T follicular helper cell (primary cell): ENCODE data around the gene HS6ST2.

Experiments
- DNase-seq: peaks from one replicate; pipeline ENCODE4 v3.0.0-alpha.2; 2020; ENCODE audit warnings: low read depth

Gene HS6ST2

DNA sequence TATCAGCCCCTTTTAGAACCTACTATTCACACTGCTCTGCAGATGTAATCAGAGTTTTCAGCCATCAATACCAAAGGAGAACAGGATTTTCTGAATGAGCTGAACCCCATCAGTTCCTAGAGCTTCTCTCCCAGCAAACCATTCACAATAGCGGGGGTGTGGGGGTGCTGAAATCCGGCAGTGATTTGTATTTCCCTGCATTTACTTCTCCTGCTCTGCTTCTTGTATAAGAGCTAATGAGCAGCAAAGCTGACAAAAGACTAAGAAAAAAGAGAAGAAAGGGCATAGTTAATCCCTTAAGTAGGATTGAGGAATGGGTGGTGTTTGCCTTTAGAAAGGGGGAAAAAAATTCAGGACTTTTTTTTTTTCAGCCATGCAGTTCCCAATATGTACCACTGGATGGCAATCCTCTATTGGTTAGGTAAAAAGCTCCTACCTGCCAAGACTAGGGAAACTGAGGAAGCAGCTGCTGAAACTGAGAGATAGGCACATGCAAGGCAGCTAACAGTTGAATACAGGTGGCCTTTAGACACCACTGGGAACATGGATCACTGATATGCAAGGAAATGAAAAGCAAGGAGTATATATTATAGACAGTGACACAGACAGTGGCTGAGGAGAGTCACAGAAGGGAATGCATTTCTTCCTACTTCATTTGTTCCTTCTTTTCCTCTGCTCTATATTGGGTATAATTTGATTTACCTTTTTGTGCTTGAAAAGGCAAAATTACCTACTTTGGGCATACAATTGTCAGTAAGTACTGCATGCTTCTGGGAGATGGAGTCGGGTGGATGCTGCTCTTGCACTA is 217.9 kb downstream of the HS6ST2 start:
- DNase-seq = no peak

DNA sequence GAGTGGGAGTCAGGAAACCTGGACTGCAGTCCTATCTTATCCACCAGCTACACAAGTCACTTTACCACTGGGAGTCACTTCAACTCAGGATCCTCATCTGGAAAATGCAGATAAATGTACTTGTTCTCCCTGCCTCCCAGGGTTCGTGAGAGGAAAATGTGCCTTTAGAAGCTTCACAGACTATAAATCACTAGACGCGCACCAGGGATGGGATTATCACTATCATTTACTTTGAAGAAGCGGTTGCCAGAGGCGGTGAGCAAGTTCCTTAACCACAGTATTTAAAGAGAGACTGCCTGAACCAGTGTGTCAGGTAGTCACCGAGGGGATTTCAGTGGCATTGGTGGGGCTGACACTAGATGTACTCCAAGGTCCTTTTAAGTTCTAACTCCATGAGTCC is 219.5 kb downstream of the HS6ST2 start:
- DNase-seq = no peak

DNA sequence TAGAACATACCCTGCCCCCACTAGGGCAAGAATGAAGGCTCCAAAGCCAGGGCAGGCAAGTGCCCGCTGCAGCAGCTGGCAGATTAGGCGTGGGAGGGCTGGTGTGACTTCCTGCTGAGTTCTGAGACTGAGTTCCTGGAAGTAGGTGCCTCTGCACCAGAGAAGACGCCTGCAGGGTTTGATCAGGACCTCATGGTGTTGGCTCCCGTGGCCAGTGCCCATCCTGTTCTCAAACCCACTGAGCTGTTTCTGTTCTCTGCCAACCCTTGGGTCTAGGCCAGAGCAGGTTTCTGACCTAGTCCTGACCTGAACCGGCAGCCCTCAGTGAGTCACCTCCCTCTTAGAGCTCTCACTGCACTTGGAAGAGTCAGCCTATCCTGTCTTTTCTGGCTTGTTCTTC is 220.7 kb downstream of the HS6ST2 start:
- no peak for DNase-seq

- DNase-seq = no peak
Observed at GRCh38 chrX:132732236-132732635, 226.2 kb downstream of the HS6ST2 start.

GRCh38 chrX:132730726-132731125 is 227.7 kb downstream of the HS6ST2 start:
- no peak for DNase-seq

DNA sequence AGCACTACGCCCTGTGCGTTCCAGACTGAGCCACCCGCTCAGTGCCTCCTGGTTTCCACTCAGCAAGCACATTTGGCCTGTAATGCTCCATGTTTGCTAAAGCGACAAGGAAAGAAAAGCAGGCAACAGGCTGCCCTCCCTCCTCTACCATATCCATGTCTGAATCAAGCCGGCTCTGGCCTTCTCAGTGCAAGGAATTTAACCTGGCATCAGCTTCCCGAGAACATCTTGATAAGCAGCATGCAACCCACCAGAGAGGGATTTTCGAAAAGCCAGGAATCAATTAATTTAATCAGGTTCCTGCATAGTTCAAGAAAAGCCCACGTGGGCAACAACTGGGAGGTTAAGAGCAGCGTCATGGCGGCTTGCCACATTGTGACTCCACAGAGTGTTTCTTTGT is 228.2 kb downstream of the HS6ST2 start:
- no peak for DNase-seq

DNA sequence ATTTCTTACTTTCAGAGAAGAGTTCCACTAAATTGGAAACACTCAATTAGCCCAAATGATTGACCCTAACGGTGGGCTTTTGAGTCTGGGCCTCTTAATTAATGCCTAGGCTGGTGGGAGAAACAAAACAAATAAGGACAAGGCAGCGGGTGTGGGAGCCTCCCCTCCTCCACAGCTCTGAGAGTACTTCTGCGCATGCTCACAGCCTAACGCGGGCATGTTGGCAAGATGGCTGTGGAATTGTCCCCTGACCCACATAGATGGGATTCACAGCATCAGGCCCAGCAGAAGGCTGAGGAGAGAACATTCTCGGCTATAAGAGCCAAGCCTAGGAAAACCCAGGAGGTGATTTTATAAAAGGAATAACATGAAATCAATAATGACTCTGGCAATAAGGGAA is 230.1 kb downstream of the HS6ST2 start:
- DNase-seq = no peak

DNA sequence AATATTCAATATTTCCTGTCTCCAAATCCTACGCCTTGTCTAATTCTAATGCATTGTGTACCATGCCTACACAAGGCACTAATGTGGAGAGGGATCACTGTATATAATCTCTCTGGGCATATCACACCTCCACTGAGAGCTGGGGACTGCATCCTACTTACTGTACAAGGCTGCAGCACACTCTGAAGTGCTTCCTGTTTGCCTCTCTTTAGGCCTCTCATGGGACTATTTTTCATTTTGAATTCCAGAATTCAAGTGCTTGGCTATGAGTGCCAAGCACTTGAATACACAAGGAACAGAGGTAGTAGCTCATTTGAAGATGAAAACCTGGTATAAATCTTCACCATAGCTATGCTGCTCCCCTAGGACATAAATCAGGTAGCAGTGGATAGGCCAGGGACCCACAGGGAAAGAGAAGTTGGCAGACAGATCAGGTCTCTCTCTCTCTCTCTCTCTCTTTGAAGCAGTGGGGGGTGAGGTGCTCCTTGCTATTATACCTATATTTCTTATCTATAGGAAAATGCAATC is 239.9 kb downstream of the HS6ST2 start:
- no peak for DNase-seq

DNA sequence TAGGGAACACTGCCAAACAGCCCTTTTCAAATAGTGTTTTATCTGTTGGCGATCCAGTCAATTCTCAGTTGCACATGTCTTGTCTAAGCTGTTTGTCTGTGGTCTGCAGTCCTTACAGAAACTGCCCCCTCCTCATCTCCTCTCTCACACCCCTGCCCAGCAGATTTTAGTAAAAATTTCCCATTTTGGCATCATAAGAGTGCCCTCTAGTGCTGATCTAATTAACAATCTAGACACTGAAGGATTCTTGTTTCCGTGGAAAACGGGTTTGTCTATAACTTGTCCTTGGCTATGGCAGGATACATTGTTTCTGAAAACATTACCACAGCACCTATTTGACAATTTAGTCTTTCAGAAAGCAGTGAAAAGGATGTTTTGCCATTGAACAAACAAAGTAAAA is 242.4 kb downstream of the HS6ST2 start:
- DNase-seq = no peak

DNA sequence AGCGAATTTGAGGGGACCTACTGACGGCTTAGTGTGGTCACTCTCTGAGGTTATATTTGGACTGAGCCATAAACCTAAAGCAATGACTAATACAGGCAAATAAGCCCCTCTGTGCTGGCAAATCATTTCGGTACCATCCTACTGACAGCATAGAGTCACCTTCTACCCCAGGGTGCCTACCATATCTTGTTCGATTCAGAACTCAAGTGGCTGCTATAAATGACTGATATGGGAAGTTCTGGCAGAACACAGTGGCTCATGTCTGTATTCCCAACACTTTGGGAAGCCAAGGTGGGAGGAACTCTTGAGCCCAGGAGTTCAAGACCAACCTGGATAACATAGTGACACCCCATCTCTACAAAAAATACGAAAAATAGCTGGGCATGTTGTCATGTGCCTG is 243.5 kb downstream of the HS6ST2 start:
- DNase-seq = no peak

GRCh38 chrX:132712350-132712749 is 246.1 kb downstream of the HS6ST2 start:
- no peak for DNase-seq

DNA sequence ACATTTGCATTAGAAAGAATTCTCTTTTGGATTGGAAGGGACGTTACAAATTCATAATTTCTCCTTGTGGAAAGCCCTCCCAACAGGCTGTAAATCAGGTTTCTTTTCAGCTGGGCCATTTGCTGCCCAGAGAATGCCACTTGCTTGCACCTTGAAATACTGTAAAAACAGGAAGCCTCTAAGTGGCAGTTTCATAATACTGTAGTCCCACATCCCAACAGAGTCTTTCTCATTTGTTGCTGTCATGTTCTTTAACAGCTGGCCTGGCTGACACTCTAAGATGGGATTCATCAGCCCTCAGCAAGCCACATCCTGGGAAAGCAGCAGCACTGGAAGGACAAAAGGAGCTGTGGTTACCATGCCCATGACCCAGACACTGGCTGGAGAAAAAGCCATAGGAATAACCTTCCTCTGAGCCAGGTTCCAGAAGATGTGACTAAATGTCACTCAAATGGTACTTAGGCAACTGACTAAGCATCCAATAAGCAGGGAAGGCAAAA is 247.7 kb downstream of the HS6ST2 start:
- no peak for DNase-seq

DNA sequence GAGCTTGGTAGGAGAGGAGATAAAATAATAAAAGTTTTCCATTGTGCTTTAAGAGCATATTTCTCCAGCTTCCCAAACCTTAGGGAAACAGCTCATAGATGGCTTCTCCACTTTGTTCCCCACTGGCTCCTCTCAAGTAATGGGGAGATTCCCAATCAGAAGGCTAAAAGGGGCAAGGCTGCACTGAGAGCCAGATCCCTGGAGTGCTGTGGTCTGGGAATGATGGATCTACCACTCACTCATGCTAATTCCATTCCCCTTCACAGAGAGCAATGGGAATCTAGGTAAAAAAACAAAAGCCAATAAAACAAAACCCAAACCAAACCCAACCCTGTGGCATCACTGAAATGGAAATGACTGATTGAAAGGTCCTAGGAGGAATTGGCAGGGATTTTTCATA is 249.9 kb downstream of the HS6ST2 start:
- DNase-seq = no peak

DNA sequence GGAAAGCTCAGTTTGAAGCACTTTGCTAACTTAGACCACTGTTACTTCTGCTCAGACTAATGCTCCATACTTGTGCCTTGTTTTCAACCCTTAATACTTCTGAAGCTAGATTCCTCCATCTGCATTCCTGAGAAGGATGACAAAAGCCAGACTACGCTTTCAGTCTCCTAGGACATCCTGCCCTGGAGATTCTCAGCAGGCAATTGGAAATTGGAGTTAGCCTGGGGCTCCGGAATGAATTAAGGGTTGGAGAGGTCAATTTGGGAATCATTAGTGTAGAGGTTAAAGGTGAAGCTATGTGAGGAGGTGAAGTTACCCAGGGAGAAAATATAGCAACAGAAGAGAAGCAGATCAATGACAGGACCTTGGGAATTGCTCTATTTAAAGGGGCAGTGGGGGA is 253.7 kb downstream of the HS6ST2 start:
- no peak for DNase-seq

- DNase-seq = no peak
Observed at GRCh38 chrX:132694382-132694781, 264.0 kb downstream of the HS6ST2 start.

DNA sequence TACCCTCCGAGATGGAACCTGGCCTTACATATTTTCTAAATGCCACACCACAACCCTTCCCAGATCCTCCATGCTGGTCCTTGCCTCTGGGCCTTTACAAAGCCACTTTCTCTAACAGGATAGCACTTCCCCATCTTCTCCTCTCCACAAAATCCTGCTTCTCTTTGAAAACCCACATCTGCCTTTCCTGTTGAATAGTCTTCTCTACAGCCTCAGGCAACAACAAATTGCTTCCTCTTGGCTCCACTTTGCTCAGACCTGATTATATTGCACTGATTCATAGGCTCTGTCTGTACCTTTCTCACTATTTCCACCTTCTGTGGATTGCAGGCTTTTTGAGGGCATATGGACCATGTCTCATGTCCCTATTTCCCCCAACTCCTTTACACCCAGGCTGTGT is 265.9 kb downstream of the HS6ST2 start:
- no peak for DNase-seq

GRCh38 chrX:132692066-132692465 is 266.4 kb downstream of the HS6ST2 start:
- DNase-seq = no peak

DNA sequence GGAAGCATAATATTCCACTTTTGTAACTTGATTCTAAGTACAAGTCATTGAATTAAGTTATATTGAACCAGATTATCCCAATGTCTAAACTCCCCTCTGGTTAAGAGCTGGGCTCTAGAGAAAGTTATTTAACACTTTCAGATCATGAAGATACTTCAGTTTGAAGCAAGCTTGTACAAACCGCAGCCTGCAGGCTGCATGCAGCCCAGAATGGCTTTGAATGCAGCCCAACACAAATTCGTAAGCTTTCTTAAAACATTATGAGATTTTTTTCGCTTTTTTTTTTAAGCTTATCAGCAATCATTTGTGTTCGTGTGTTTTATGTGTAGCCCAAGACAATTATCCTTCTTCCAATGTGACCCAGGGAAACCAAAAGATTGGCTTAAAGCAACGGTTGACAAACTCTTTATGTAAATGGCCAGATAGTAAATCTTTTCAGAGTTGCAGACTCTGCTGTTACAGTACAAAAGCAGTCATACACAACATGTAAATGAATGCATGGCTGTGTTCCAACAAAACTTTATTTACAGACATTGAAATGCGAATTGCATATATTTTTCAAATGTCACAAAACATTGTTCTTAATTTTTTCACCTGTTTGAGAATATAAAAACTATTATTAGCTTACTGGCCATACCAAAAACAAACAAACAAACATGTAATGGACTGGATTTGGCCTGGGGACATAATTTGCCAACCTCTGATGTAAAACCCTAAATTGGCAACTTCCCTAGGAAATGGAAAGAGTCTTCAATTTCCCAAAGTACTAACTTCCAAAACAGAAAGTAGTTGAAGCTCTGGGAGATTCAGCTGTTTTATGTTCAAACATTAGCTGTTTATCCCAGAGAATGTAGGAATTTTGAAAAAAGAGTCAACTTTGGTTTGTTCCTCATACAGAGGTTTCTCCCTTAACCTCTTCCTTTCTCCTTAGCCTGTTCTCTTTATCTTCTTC is 268.5 kb downstream of the HS6ST2 start:
- DNase-seq = no peak

DNA sequence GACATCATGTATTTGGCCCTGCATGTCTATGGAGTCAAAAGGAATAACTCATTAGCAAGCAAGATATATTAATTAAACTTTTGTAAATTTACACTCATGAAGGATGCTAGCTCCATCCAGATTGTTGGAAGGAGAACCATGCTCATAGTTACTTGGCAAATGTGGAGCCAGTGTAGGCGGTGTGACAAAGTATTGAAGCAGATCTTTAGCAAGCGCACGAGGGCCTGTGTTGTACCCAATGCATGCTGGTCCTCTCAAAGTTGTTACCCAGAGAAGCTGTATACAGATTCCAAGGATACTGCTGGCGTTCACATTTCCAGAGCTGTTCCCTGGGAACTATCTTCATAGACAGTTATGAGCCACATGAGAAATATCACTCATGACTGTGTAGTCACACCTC is 273.2 kb downstream of the HS6ST2 start:
- no peak for DNase-seq

GRCh38 chrX:132677233-132677716 is 281.2 kb downstream of the HS6ST2 start:
- DNase-seq = no peak

DNA sequence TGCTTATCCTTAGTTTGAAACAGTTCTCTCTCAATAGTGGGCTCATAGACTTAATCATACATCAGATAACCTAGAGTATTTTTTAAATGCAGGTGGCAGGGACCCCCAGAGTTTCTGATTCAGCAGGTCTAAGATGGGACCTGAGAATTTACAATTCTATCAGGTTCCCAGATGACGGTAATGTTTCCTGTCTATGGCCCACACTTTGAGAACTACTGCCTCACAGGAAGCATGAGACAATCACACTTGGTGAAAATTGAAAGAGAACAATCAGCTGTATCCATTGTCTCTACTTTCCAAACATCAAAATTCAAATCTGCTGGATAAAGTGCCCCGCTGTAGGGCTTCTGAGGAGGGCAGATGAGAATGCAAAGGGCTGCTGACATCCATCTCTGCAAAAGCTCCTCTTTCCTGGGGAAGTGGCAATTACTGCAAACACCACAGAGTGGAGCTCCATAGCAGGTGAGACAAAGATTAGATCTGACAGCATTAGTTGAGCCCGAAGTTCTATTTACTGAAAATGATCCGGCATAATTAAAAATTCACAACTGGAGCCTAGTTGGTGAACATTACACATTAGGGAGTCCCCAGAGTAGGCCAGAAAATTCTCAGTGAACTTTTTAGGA is 281.8 kb downstream of the HS6ST2 start:
- no peak for DNase-seq

- no peak for DNase-seq
Observed at GRCh38 chrX:132676102-132676501, 282.3 kb downstream of the HS6ST2 start.
